C4-2B (cell line): Measurements from ENCODE around the gene TSPAN32.

Experiments
- CTCF ChIP-seq: fragments of 450-650 bp; conservative IDR thresholded peaks from 2 replicates; pipeline ENCODE4 v1.5.1; 2017; ENCODE audit warnings: mild to moderate bottlenecking
- ZFX ChIP-seq: fragments of 450-650 bp; IDR thresholded peaks from 2 replicates; pipeline ENCODE4 v1.6.1; 2017

GRCh38 chr11:2263071-2263565 is 38.7 kb upstream of the TSPAN32 start:
- TF ChIP-seq CTCF (no peak), ZFX (no peak)
